Activated naive CD4-positive, alpha-beta T cell treated with anti-CD3 and anti-CD28 coated beads, Interleukin-2, amount 50 U/mL, for 16 hours (primary cell): ENCODE data around the gene SPATA32.
A peak's percentile ranks its signal among the peaks of the same experiment; 100 is the strongest.

Source experiments
- DNase-seq: peaks from one replicate; pipeline ENCODE4 v3.0.0-alpha.2; 2020

Gene SPATA32

GRCh38 chr17:45293413-45294211 lies 31.7 kb upstream of the SPATA32 start:
- no peak for DNase-seq

GRCh38 chr17:45292696-45293412 lies 31.0 kb upstream of the SPATA32 start:
- DNase-seq = no peak

- DNase-seq = no peak
Observed at GRCh38 chr17:45291171-45291805, 29.4 kb upstream of the SPATA32 start.

GRCh38 chr17:45290269-45290765 lies 28.4 kb upstream of the SPATA32 start:
- DNase-seq = no peak

- no peak for DNase-seq
Observed at GRCh38 chr17:45289301-45290268, 27.7 kb upstream of the SPATA32 start.

GRCh38 chr17:45288825-45289224 lies 26.9 kb upstream of the SPATA32 start:
- no peak for DNase-seq

- DNase-seq = no peak
Observed at GRCh38 chr17:45287526-45288500, 25.9 kb upstream of the SPATA32 start.

GRCh38 chr17:45286286-45286685 lies 24.4 kb upstream of the SPATA32 start:
- DNase-seq = no peak

GRCh38 chr17:45284176-45285140 lies 22.6 kb upstream of the SPATA32 start:
- peak; percentile 55 for DNase-seq

- no peak for DNase-seq
Observed at GRCh38 chr17:45283711-45284110, 21.8 kb upstream of the SPATA32 start.

- no peak for DNase-seq
Observed at GRCh38 chr17:45282683-45283644, 21.1 kb upstream of the SPATA32 start.

GRCh38 chr17:45279898-45280297 lies 18.0 kb upstream of the SPATA32 start:
- DNase-seq = no peak

GRCh38 chr17:45277992-45278391 lies 16.1 kb upstream of the SPATA32 start:
- DNase-seq = no peak

- DNase-seq = peak; percentile 91
Observed at GRCh38 chr17:45277216-45277849, 15.4 kb upstream of the SPATA32 start.

GRCh38 chr17:45276031-45276430 lies 14.1 kb upstream of the SPATA32 start:
- DNase-seq = no peak

- DNase-seq = no peak
Observed at GRCh38 chr17:45274033-45274432, 12.1 kb upstream of the SPATA32 start.

- DNase-seq = no peak
Observed at GRCh38 chr17:45273551-45273957, 11.7 kb upstream of the SPATA32 start.

GRCh38 chr17:45271603-45272002 lies 9.7 kb upstream of the SPATA32 start:
- DNase-seq = no peak
